ENCODE measurements around the gene CADPS2.
"Not testable (repeated sequence)": the region's sequence is repeated elsewhere in the genome, so short reads cannot be mapped to it uniquely, and the experiment has no call there.

DNA sequence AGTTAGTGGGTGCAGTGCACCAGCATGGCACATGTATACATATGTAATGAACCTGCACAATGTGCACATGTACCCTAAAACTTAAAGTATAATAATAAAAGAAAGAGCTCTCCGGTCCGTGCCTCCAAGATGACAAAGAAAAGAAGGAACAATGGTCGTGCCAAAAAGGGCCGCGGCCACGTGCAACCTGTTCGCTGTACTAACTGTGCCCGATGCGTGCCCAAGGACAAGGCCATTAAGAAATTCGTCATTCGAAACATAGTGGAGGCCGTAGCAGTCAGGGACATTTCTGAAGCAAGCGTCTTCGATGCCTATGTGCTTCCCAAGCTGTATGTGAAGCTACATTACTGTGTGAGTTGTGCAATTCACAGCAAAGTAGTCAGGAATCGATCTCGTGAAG lies 205.1 kb downstream of the CADPS2 start:
- TF ChIP-seq POLR2A (IDR thresholded peaks at IDR 0.05; ENCODE audit: low read depth, low read length); TAF1 (IDR thresholded peaks at IDR 0.05; ENCODE audit: borderline replicate concordance, low read depth, low read length); POLR2AphosphoS5 (IDR thresholded peaks at IDR 0.05; ENCODE audit: low read depth, low read length): not testable (repeated sequence)
